AG04450 (cell line): ENCODE data around the gene PRSS12. TPM values are rescaled to one million over a fixed set of nuclear protein-coding genes. Genes with fewer than 3 reads are reported as not detected.
"Not testable (repeated sequence)": the region's sequence is repeated elsewhere in the genome, so short reads cannot be mapped to it uniquely, and the experiment has no call there.

Experiments
- CTCF ChIA-PET: fragments of 300-600, 350-600 bp; formaldehyde crosslinking; extraction: SDS; loops from one replicate; lab custom pipeline; 2022; ENCODE audit warnings: antibody characterized with exemption, inconsistent platforms; lab: Charles Lee
- POLR2A ChIA-PET: fragments of 350-600 bp; formaldehyde crosslinking; extraction: SDS; loops from one replicate; lab custom pipeline; 2021; ENCODE audit warnings: antibody characterized with exemption, inconsistent platforms; lab: Yijun Ruan, JAX
- DNase-seq: peaks from one replicate; pipeline ENCODE4 v3.0.0-alpha.2; 2011; ENCODE audit warnings: low read depth, low spot score
- H3K27ac ChIP-seq: one replicate; pipeline ENCODE4 v1.5.1; 2012; ENCODE audit warnings: low read depth, low read length, control low read depth
- H3K27me3 ChIP-seq: one replicate; pipeline ENCODE4 v1.6.0; 2012; ENCODE audit warnings: low read length; ENCODE audit not compliant: control insufficient read depth, insufficient read depth
- H3K4me3 ChIP-seq: 2 replicates; pipeline ENCODE4 v1.5.1; 2011; ENCODE audit warnings: mild to moderate bottlenecking, low read depth, low read length, control low read depth
- H3K9me3 ChIP-seq: 2 replicates; pipeline ENCODE4 v1.5.1; 2012; ENCODE audit warnings: low read length; ENCODE audit not compliant: control insufficient read depth, insufficient read depth
- polyA plus RNA-seq: library from polyadenylated mRNA; depleted of rRNA; stranded (reverse); fragments of >200 nt; gene quantifications from 2 replicates; pipeline ENCODE4 v1.2.3, GENCODE V29; 2011
- TF ChIP-seq, protein P1 (sequence below): IDR thresholded peaks from 2 replicates; pipeline ENCODE4 v1.5.1; 2011; ENCODE audit warnings: low read depth, low read length, control low read depth, inconsistent platforms

PRSS12 gene
- polyA plus RNA-seq, 1 experiment: 155 TPM

- no peak overlapping the region for H3K4me3 ChIP-seq
- ChIA-PET CTCF (interaction anchor here (0.6 to 2.9 kb wide), 2 partner anchors 44 kb away, joined by 5 to 10 read pairs; partner anchors contain the start of gene PRSS12), POLR2A (no interaction called here)
Observed at GRCh38 chr4:118396881-118397622, 44.2 kb upstream of the PRSS12 start.

GRCh38 chr4:118395057-118395644 is 42.3 kb upstream of the PRSS12 start:
- no peak for DNase-seq
- TF ChIP-seq, protein P1, sequence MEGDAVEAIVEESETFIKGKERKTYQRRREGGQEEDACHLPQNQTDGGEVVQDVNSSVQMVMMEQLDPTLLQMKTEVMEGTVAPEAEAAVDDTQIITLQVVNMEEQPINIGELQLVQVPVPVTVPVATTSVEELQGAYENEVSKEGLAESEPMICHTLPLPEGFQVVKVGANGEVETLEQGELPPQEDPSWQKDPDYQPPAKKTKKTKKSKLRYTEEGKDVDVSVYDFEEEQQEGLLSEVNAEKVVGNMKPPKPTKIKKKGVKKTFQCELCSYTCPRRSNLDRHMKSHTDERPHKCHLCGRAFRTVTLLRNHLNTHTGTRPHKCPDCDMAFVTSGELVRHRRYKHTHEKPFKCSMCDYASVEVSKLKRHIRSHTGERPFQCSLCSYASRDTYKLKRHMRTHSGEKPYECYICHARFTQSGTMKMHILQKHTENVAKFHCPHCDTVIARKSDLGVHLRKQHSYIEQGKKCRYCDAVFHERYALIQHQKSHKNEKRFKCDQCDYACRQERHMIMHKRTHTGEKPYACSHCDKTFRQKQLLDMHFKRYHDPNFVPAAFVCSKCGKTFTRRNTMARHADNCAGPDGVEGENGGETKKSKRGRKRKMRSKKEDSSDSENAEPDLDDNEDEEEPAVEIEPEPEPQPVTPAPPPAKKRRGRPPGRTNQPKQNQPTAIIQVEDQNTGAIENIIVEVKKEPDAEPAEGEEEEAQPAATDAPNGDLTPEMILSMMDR: no peak
- H3K27ac ChIP-seq: no peak overlapping the region
- ChIA-PET POLR2A (interaction anchor here (0.7 kb wide), 1 partner anchor 9 kb away, joined by 4 read pairs; no protein-coding TSS in a partner anchor), CTCF (interaction anchor here (1.0 to 2.9 kb wide), 2 partner anchors 29 to 42 kb away, joined by 4 to 10 read pairs; partner anchors contain the start of gene PRSS12)
- no peaks in the 10 kb centered on the region for H3K27me3 ChIP-seq
- H3K9me3 ChIP-seq: no peaks in the 10 kb centered on the region; the same call in 1 of the 2 replicates
- no peak overlapping the region for H3K4me3 ChIP-seq

More at GRCh38 chr4:118396881-118397622, 44.2 kb upstream of the PRSS12 start:
- TF ChIP-seq, protein P1: no peak
- Histone ChIP-seq H3K27me3 (no peaks in the 10 kb centered on the region), H3K27ac (no peak overlapping the region), H3K9me3 (no peaks in the 10 kb centered on the region; the same call in 1 of the 2 replicates)
- DNase-seq: no peak

DNA sequence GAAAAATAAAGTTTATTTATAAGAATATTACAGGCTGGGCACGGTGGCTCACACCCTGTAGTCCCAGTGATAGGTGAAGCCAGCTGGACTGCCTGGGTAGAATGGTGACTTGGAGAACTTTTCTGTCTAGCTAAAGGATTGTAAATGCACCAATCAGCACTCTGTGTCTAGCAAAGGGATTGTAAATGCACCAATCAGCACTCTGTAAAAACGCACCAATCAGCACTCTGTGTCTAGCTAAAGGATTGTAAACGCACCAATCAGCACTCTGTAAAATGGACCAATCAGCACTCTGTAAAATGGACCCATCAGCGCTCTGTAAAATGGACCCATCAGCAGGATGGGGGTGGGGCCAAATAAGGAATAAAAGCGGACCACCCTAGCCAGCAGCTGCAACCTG is 39.7 kb upstream of the PRSS12 start:
- H3K4me3 ChIP-seq, POLR2A ChIA-PET, H3K27me3 ChIP-seq, DNase-seq, H3K9me3 ChIP-seq, CTCF ChIA-PET, H3K27ac ChIP-seq: not testable (repeated sequence)

- TF ChIP-seq, protein P1: no peak
- CTCF ChIA-PET: interaction anchor here (1.4 kb wide), 1 partner anchor 37 kb away, joined by 6 read pairs; the partner anchor contains the start of gene PRSS12
- Histone ChIP-seq H3K9me3 (peaks cover 9% of the 10 kb centered on the region; the same call in 1 of the 2 replicates), H3K27ac (no peak overlapping the region), H3K27me3 (no peaks in the 10 kb centered on the region), H3K4me3 (no peak overlapping the region)
- POLR2A ChIA-PET: no interaction called here
- no peak for DNase-seq
Observed at GRCh38 chr4:118390121-118390520, 37.3 kb upstream of the PRSS12 start.

DNA sequence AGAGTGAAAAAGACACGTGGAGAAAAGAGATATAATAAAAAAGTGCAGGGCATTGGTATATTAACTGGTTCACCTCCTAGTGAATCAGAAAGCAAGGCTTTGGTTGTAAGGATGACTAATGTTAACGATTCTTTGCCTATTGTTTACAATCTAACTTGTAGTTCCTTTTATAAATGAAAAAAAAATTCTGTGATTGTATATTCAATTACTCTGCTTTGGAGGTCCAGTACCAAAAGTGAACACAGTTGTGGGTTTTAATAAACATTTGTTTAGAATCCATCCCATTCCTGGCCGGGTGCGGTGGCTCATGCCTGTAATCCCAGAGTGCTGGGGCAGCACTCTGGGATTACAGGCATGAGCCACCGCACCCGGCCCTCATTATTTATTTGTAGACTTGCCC is 36.9 kb upstream of the PRSS12 start:
- Histone ChIP-seq H3K27me3 (no peaks in the 10 kb centered on the region), H3K27ac (no peak overlapping the region), H3K4me3 (no peak overlapping the region), H3K9me3 (peaks cover 9% of the 10 kb centered on the region; the same call in 1 of the 2 replicates)
- ChIA-PET CTCF (interaction anchor here (1.4 kb wide), 1 partner anchor 36 kb away, joined by 6 read pairs; the partner anchor contains the start of gene PRSS12), POLR2A (no interaction called here)
- TF ChIP-seq, protein P1: no peak
- no peak for DNase-seq
